Fibroblast of pulmonary artery (primary cell): Measurements from ENCODE around the gene S100P.
A peak's percentile ranks its signal among the peaks of the same experiment; 100 is the strongest.

Experiments
- DNase-seq: peaks from one replicate; pipeline ENCODE4 v3.0.0-alpha.2; 2010; ENCODE audit warnings: low read depth
- H3K4me3 ChIP-seq: replicated peaks from 2 replicates; pipeline ENCODE4 v1.5.1; 2011; ENCODE audit warnings: low read depth, mild to moderate bottlenecking, control low read depth, low read length, moderate library complexity
- CTCF ChIP-seq: IDR thresholded peaks from 2 replicates; pipeline ENCODE4 v1.5.1; 2011; ENCODE audit warnings: mild to moderate bottlenecking, control low read depth, low read length, inconsistent platforms; ENCODE audit errors: missing control alignments

S100P gene

GRCh38 chr4:6718932-6719610, 25.4 kb downstream of the S100P start:
- DNase-seq = no peak
- no peak for TF ChIP-seq CTCF
- H3K4me3 ChIP-seq = no peak overlapping the region

GRCh38 chr4:6719611-6720179, 26.0 kb downstream of the S100P start:
- H3K4me3 ChIP-seq = no peak overlapping the region
- DNase-seq = no peak
- TF ChIP-seq CTCF = no peak

- DNase-seq = peak; percentile 75
- no peak overlapping the region for H3K4me3 ChIP-seq
- TF ChIP-seq CTCF = peak; percentile 94
Measured at GRCh38 chr4:6720202-6720699, 26.6 kb downstream of the S100P start.

- H3K4me3 ChIP-seq = no peak overlapping the region
- no peak for TF ChIP-seq CTCF
- DNase-seq = no peak
Measured at GRCh38 chr4:6721121-6721520, 27.4 kb downstream of the S100P start.

- H3K4me3 ChIP-seq = no peak overlapping the region
- no peak for DNase-seq
- TF ChIP-seq CTCF = no peak
Measured at GRCh38 chr4:6722891-6723290, 29.2 kb downstream of the S100P start.

GRCh38 chr4:6723851-6724250, 30.2 kb downstream of the S100P start:
- no peak for DNase-seq
- H3K4me3 ChIP-seq = no peak overlapping the region

More at GRCh38 chr4:6723851-6724250, 30.2 kb downstream of the S100P start:
- no peak for TF ChIP-seq CTCF
